ENCODE measurements around the gene PCDHA7. TPM values are rescaled to one million over a fixed set of nuclear protein-coding genes. Genes with fewer than 3 reads are reported as not detected.
A peak's percentile ranks its signal among the peaks of the same experiment; 100 is the strongest.
"Not testable (repeated sequence)": the region's sequence is repeated elsewhere in the genome, so short reads cannot be mapped to it uniquely, and the experiment has no call there.

PCDHA7 gene
- total RNA-seq, 1 experiment from 2014 or later, result 0.48 TPM

DNA sequence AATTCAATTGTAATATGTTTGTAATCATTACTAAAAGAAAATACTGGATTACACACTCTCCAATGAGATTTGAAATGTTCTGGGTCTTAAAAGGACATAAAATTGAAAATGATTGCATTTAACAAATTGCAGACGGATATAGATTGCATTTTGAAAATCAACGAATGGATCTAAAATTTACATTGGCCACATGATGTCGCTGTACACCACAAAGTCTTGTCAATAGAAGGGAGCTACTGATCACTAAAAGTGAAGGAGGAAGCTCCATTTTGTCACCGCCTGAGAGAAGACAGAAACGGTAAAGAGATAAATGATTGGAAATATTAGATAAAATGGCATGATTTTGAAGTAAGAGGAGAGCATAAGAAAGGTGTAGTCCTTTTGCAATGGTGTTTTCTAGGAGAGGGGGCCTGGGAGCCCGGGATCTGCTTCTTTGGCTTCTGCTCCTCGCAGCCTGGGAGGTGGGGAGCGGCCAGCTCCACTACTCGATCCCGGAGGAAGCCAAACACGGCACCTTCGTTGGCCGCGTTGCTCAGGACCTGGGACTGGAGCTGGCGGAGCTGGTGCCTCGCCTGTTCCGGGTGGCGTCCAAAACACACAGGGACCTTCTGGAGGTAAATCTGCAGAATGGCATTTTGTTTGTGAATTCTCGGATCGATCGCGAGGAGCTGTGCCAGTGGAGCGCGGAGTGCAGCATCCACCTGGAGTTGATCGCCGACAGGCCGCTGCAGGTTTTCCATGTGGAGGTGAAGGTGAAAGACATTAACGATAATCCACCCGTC is 48.0 kb upstream of the PCDHA7 start, which contains the start of gene PCDHA1:
Gene PCDHA1, plus strand, starts transcription at position 236 of the 782 bp plus-strand sequence.
- Histone ChIP-seq H2BK5ac (ENCODE audit: insufficient read length, low read length) (no peak within 1 kb of the TSS), H2AFZ (ENCODE audit: low read length) (no peak within 1 kb of the TSS), H3K27me3 (ENCODE audit: insufficient read depth, low read length) (no peaks in the 10 kb centered on the region), H3T11ph (ENCODE audit: low read length) (no peak within 1 kb of the TSS), H2AK5ac (ENCODE audit: insufficient read length, low read length) (no peak within 1 kb of the TSS), H3K18ac (ENCODE audit: insufficient read length, low read depth, low read length) (no peak within 1 kb of the TSS), H2BK20ac (ENCODE audit: low read depth, low read length, poor library complexity, severe bottlenecking) (no peak within 1 kb of the TSS), H3K23ac (ENCODE audit: insufficient read length, low read depth, low read length) (no peak within 1 kb of the TSS), H2BK120ac (ENCODE audit: low read depth, low read length, poor library complexity, severe bottlenecking) (no peak within 1 kb of the TSS), H3K79me2 (ENCODE audit: insufficient read depth, low read length) (no peaks in the 10 kb centered on the region), H3K23me2 (ENCODE audit: insufficient read length, low read depth, low read length, poor library complexity, severe bottlenecking) (no peaks in the 10 kb centered on the region), H3K14ac (ENCODE audit: insufficient read depth, low read length) (no peak within 1 kb of the TSS), H3K9me3 (ENCODE audit: control insufficient read depth, low read depth, low read length) (peaks cover 9% of the 10 kb centered on the region), H3K4ac (ENCODE audit: low read depth, low read length) (no peak within 1 kb of the TSS), H4K91ac (ENCODE audit: insufficient read length, low read depth, low read length) (no peak within 1 kb of the TSS), H4K8ac (replicated peaks; ENCODE audit: insufficient read length, low read depth, low read length) (no peak within 1 kb of the TSS), H3K4me1 (ENCODE audit: insufficient read depth, low read length) (no peaks in the 10 kb centered on the region), H4K20me1 (ENCODE audit: control insufficient read depth, insufficient read depth, insufficient read length) (no peaks in the 10 kb centered on the region), H4K5ac (ENCODE audit: insufficient read length, low read depth, low read length) (no peak within 1 kb of the TSS), H3K9ac (ENCODE audit: extremely low read depth, insufficient read length, low read length) (no peak within 1 kb of the TSS), H3K79me1 (ENCODE audit: insufficient read depth, low read depth, low read length, poor library complexity, severe bottlenecking) (no peaks in the 10 kb centered on the region), H3K56ac (ENCODE audit: insufficient read length, low read depth, low read length) (no peak within 1 kb of the TSS), H3K27ac (ENCODE audit: insufficient read length, low read depth, low read length) (no peak within 1 kb of the TSS), H2BK15ac (ENCODE audit: low read depth, low read length) (no peak within 1 kb of the TSS), H2BK12ac (ENCODE audit: insufficient read length, low read depth, low read length) (no peak within 1 kb of the TSS), H3K4me2 (ENCODE audit: insufficient read depth, insufficient read length, low read length) (no peak within 1 kb of the TSS)
- Mint-ChIP-seq H3K27me3 (ENCODE audit: low read depth) (no peaks in the 10 kb centered on the region), H3K9me3 (peaks cover 74 to 76% of the 10 kb centered on the region in 2 experiments), H3K27ac (no peak within 1 kb of the TSS), H3K36me3 (ENCODE audit: insufficient read depth in 1 of 3, low read depth in 3 of 3) (peaks cover 11 to 19% (median 18%) of the 10 kb centered on the region in 3 experiments), H3K4me1 (peaks cover 0 to 2% of the 10 kb centered on the region in 2 experiments; a peak in 1 of 4 replicates), H3K4me3 (no peak within 1 kb of the TSS; a peak in 1 of 5 replicates)
- no peak for DNase-seq
- WGBS (ENCODE audit: extremely low coverage, insufficient read length, low lambda C conversion rate), result no CpG with 5 or more reads among the region's 29 CpGs
- TF ChIP-seq, protein P1, sequence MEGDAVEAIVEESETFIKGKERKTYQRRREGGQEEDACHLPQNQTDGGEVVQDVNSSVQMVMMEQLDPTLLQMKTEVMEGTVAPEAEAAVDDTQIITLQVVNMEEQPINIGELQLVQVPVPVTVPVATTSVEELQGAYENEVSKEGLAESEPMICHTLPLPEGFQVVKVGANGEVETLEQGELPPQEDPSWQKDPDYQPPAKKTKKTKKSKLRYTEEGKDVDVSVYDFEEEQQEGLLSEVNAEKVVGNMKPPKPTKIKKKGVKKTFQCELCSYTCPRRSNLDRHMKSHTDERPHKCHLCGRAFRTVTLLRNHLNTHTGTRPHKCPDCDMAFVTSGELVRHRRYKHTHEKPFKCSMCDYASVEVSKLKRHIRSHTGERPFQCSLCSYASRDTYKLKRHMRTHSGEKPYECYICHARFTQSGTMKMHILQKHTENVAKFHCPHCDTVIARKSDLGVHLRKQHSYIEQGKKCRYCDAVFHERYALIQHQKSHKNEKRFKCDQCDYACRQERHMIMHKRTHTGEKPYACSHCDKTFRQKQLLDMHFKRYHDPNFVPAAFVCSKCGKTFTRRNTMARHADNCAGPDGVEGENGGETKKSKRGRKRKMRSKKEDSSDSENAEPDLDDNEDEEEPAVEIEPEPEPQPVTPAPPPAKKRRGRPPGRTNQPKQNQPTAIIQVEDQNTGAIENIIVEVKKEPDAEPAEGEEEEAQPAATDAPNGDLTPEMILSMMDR (conservative IDR thresholded peaks at IDR 0.05), result peak; percentile 64

DNA sequence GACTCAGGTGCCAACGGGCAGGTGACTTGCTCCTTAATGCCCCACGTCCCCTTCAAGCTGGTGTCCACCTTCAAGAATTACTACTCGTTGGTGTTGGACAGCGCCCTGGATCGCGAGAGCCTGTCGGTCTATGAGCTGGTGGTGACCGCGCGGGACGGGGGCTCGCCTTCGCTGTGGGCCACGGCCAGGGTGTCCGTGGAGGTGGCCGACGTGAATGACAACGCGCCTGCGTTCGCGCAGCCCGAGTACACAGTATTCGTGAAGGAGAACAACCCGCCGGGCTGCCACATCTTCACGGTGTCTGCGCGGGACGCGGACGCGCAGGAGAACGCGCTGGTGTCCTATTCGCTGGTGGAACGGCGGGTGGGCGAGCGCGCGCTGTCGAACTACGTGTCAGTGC is 46.6 kb upstream of the PCDHA7 start:
- H3K4ac ChIP-seq (ENCODE audit: low read depth, low read length); H2BK12ac ChIP-seq (ENCODE audit: insufficient read length, low read depth, low read length); H3K27me3 Mint-ChIP-seq (ENCODE audit: low read depth); H3K4me2 ChIP-seq (ENCODE audit: insufficient read depth, insufficient read length, low read length); H3K9ac ChIP-seq (ENCODE audit: extremely low read depth, insufficient read length, low read length); H3K79me1 ChIP-seq (ENCODE audit: insufficient read depth, low read depth, low read length, poor library complexity, severe bottlenecking); H3K56ac ChIP-seq (ENCODE audit: insufficient read length, low read depth, low read length); H3K27ac ChIP-seq (ENCODE audit: insufficient read length, low read depth, low read length); H3K9me3 ChIP-seq (ENCODE audit: control insufficient read depth, low read depth, low read length); H3K23ac ChIP-seq (ENCODE audit: insufficient read length, low read depth, low read length); H3K18ac ChIP-seq (ENCODE audit: insufficient read length, low read depth, low read length); H2AK5ac ChIP-seq (ENCODE audit: insufficient read length, low read length); H3K27me3 ChIP-seq (ENCODE audit: insufficient read depth, low read length); H3K27ac Mint-ChIP-seq; H3K79me2 ChIP-seq (ENCODE audit: insufficient read depth, low read length); H4K5ac ChIP-seq (ENCODE audit: insufficient read length, low read depth, low read length); H4K8ac ChIP-seq (replicated peaks; ENCODE audit: insufficient read length, low read depth, low read length); H3K23me2 ChIP-seq (ENCODE audit: insufficient read length, low read depth, low read length, poor library complexity, severe bottlenecking); H3K14ac ChIP-seq (ENCODE audit: insufficient read depth, low read length); H3K4me1 ChIP-seq (ENCODE audit: insufficient read depth, low read length); DNase-seq; H4K91ac ChIP-seq (ENCODE audit: insufficient read length, low read depth, low read length); H4K20me1 ChIP-seq (ENCODE audit: control insufficient read depth, insufficient read depth, insufficient read length); H2BK120ac ChIP-seq (ENCODE audit: low read depth, low read length, poor library complexity, severe bottlenecking); H2AFZ ChIP-seq (ENCODE audit: low read length); H3T11ph ChIP-seq (ENCODE audit: low read length); H2BK20ac ChIP-seq (ENCODE audit: low read depth, low read length, poor library complexity, severe bottlenecking); H2BK5ac ChIP-seq (ENCODE audit: insufficient read length, low read length); H3K4me1 Mint-ChIP-seq; H2BK15ac ChIP-seq (ENCODE audit: low read depth, low read length); H3K4me3 Mint-ChIP-seq: not testable (repeated sequence)
- WGBS (ENCODE audit: extremely low coverage, insufficient read length, low lambda C conversion rate), result no CpG with 5 or more reads among the region's 44 CpGs
- H3K9me3 Mint-ChIP-seq, result peaks cover 69 to 73% of the 10 kb centered on the region in 2 experiments
- H3K36me3 Mint-ChIP-seq (ENCODE audit: insufficient read depth in 1 of 3, low read depth in 3 of 3), result peaks cover 11 to 19% (median 17%) of the 10 kb centered on the region in 3 experiments

Measured in H9 (cell line).